Measurements from ENCODE around the gene THBS2. TPM values are rescaled to one million over a fixed set of nuclear protein-coding genes. Genes with fewer than 3 reads are reported as not detected.
A peak's percentile ranks its signal among the peaks of the same experiment; 100 is the strongest.

The THBS2 gene
- total RNA-seq, 1 donor from 2014 or later: 86.4 TPM

- TF ChIP-seq POLR2AphosphoS5 (IDR thresholded peaks at IDR 0.05; ENCODE audit: insufficient read depth in 1 of 2, low read depth in 1 of 2) (no peak), CTCF (IDR thresholded peaks at IDR 0.05) (no peak), POLR2A (IDR thresholded peaks at IDR 0.05) (no peak)
- intact Hi-C loops (cut with DNase I): no loop called here
- no peaks in the 10 kb centered on the region for H3K36me3 ChIP-seq
- no peaks in the 10 kb centered on the region for H3K27me3 ChIP-seq
- peak in 1 of 2 donors; percentile 81 for DNase-seq (ENCODE audit: extremely low spot score in 2 of 2)
- no peaks in the 10 kb centered on the region for H3K9me3 ChIP-seq
- H3K27ac ChIP-seq: peak overlapping the region; percentile 69
- H3K4me3 ChIP-seq: no peak overlapping the region
- peaks cover 28% of the 10 kb centered on the region for H3K4me1 ChIP-seq
Observed at GRCh38 chr6:169268276-169268675, 14.6 kb upstream of the THBS2 start.

GRCh38 chr6:169266746-169267591 is 13.3 kb upstream of the THBS2 start:
- H3K4me3 ChIP-seq: no peak overlapping the region
- intact Hi-C loops (cut with DNase I): no loop called here
- TF ChIP-seq POLR2A (IDR thresholded peaks at IDR 0.05): no peak
- TF ChIP-seq CTCF (IDR thresholded peaks at IDR 0.05): no peak
- TF ChIP-seq POLR2AphosphoS5 (IDR thresholded peaks at IDR 0.05; ENCODE audit: insufficient read depth in 1 of 2, low read depth in 1 of 2): peak in 1 of 2 donors; percentile 19
- H3K27me3 ChIP-seq: no peaks in the 10 kb centered on the region
- peaks cover 28% of the 10 kb centered on the region for H3K4me1 ChIP-seq
- no peak for DNase-seq (ENCODE audit: extremely low spot score in 2 of 2)
- H3K27ac ChIP-seq: peak overlapping the region; percentile 69
- no peaks in the 10 kb centered on the region for H3K9me3 ChIP-seq
- no peaks in the 10 kb centered on the region for H3K36me3 ChIP-seq

- intact Hi-C loops (cut with DNase I): no loop called here
- Histone ChIP-seq H3K9me3 (no peaks in the 10 kb centered on the region), H3K36me3 (no peaks in the 10 kb centered on the region), H3K27ac (peak overlapping the region; percentile 69), H3K4me1 (peaks cover 28% of the 10 kb centered on the region), H3K27me3 (no peaks in the 10 kb centered on the region), H3K4me3 (no peak overlapping the region)
- no peak for DNase-seq (ENCODE audit: extremely low spot score in 2 of 2)
- TF ChIP-seq CTCF (IDR thresholded peaks at IDR 0.05): no peak
- TF ChIP-seq POLR2AphosphoS5 (IDR thresholded peaks at IDR 0.05; ENCODE audit: insufficient read depth in 1 of 2, low read depth in 1 of 2): no peak
- TF ChIP-seq POLR2A (IDR thresholded peaks at IDR 0.05): no peak
Observed at GRCh38 chr6:169266261-169266660, 12.6 kb upstream of the THBS2 start.

- DNase-seq (ENCODE audit: extremely low spot score in 2 of 2): no peak
- Histone ChIP-seq H3K4me1 (peaks cover 24% of the 10 kb centered on the region), H3K4me3 (no peak overlapping the region), H3K27ac (peak overlapping the region; percentile 69), H3K36me3 (no peaks in the 10 kb centered on the region), H3K9me3 (no peaks in the 10 kb centered on the region), H3K27me3 (no peaks in the 10 kb centered on the region)
- TF ChIP-seq POLR2A (IDR thresholded peaks at IDR 0.05): no peak
- no peak for TF ChIP-seq CTCF (IDR thresholded peaks at IDR 0.05)
- no peak for TF ChIP-seq POLR2AphosphoS5 (IDR thresholded peaks at IDR 0.05; ENCODE audit: insufficient read depth in 1 of 2, low read depth in 1 of 2)
- intact Hi-C loops (cut with DNase I): no loop called here
Observed at GRCh38 chr6:169265486-169266131, 12.0 kb upstream of the THBS2 start.

All from vagina (tissue), 2 donors.